Fibroblast of skin of right biceps (primary cell): ENCODE measurements around the gene MTFMT.
A peak's percentile ranks its signal among the peaks of the same experiment; 100 is the strongest.

Source experiments
- DNase-seq: peaks from one replicate; pipeline ENCODE4 v3.0.0-alpha.2; 2013

Gene MTFMT

DNA sequence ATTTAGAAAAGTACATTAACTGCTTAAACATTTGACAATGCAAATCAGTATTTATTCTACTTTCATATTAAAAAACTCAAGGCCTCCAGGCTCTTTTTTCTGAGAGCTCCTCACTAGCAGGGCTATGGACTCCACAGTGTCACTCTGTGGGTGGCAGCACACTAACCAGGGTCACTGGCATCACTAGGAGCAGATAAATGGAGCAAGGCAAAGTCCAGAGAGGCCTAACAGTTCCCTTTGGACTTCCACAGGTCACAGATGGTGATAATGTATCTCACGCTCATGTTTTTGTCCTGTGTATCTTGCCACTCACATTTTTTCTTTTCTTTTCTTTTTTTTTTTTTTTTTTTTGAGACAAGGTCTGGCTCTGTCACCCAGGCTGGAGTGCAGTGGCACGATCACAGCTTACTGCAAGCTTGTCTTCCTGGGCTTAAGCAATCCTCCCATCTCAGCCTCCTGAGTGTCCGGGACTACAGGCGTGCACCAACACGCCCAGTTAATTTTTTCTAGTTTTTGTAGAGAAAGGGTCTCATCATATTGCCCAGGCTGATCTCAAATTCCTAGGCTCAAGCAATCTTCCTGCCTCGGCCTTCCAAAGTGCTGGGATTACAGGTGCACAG, 47.5 kb downstream of the MTFMT start:
- no peak for DNase-seq

DNA sequence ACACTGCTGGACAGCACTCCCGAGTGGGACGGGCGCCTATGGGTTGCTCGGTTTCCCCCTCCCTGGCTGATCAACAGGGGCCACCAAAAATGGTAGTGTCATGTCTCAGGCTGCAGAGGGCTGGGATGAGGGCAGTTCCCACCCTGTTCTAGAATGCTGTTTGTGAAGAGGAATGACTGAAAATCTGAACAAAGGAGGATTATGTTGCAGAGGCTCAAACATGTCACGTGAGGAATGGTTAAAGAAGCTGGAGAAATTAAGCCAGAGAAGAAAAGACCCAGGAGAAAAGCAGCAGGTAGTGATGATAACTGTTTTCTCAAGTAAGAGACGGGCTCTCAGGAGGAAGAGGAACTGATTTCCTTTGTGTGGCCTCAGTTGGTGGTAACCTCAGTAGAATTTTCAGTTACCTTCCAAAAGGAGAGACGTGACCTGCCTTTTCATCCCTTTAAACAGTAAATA, 50.2 kb downstream of the MTFMT start:
- no peak for DNase-seq

DNA sequence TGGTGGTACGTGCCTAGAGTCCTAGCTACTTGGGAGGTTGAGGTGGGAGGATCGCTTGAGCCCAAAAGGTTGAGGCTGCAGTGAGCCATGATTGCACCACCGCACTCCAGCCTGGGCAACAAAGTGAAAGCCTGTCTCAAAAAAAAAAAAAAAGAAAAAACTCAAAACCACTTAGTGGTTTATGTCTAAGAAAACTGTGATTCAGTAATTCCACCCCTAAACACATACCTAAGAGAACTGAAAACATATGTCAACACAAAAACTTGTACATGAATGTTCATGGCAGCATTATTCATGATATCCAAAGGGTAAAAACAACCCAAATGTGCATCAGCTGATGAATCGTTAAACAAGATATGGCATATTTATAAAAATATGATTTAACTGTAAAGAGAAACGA, 54.0 kb downstream of the MTFMT start:
- peak; percentile 24 for DNase-seq

DNA sequence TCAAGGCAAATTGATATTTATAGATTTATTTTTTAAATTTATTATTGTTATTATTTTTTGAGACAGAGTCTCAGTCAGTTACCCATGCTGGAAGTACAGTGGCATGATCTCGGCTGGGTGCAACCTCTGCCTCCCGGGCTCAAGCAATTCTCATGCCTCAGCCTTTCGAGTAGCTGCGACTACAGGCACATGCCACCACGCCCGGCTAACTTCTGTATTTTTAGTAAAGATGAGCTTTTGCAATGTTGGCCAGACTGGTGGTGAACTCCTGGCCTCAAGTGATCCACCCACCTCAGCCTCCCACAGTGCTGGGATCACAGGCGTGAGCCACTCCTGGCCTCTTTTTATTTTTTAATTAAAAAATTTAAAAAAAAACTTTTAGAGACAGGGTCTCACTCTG, 58.7 kb downstream of the MTFMT start:
- no peak for DNase-seq

DNA sequence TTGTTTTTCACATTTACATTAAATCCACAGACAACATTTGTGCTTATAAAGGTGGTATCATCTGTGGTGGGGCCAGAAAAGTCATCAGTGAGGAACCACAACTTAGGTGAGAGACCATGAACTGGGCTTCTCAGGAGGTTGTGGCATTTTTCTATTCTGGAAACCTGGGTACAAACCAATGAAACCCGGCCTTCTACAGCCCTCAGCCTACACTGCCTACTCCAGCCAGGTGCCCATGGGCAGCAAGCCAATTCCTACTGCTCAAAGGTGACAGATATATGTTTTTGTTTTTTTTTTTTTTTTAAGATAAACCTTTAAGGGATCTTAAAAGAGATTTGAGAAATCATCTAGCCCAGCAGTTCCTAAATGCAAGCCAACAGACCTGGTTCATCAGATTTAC, 60.0 kb downstream of the MTFMT start:
- no peak for DNase-seq

DNA sequence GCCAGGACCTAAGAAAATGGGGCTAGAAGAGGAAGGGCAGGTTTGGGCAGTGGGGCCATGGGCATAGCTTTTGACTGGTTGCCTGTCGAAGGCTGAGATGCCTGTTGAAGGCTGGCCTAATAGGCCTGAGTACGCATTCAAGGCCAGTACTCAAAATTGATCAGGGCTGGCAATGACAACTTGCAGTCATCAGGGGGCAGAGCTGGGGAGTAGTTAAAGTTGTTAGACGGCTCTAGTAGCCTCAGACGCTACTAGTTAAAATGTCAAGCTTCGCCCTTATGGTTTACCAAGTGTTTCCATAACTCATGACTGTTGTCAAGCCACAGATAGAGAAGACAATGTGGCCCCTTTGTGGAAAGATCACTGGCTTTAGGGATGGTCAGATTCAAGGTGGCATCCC, 68.4 kb downstream of the MTFMT start:
- no peak for DNase-seq

DNA sequence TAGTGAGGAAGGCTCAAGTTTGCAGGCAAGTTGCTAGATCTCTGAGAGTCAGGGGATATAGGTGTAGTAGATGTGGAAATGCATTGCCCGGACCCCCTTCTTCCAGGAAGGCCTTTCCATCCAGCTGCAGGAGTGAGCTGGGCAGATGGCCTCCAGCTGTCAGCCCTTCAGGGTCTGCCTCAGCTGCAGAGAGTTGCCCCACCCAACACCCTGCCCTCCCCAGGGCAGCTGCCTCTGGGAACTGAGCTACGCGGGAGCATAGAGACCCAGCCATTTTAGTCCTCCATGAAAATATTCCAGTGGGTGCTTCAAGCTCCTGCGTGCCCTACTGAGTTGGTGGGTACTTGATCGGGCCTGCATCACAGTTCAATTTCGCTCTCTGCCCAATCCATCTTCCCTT, 69.3 kb downstream of the MTFMT start:
- DNase-seq, result no peak

DNA sequence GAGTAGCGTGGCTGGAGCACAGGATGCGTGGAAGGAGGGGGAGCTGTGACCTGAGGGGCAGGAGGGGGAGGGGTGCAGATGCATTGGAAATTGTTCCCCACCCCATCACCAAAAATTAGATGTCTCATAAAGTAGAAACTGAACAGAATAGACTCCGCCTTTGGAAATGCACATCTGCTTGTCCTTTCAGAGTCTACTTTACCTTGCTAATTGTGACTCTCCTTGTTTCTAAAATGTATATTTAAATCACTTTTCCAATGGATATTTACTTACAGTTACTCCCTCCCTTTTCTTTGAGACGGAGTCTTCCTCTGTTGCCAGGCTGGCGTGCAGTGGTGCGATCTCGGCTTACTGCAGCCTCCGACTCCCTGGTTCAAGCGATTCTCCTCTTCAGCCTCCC, 70.3 kb downstream of the MTFMT start:
- DNase-seq, result no peak

DNA sequence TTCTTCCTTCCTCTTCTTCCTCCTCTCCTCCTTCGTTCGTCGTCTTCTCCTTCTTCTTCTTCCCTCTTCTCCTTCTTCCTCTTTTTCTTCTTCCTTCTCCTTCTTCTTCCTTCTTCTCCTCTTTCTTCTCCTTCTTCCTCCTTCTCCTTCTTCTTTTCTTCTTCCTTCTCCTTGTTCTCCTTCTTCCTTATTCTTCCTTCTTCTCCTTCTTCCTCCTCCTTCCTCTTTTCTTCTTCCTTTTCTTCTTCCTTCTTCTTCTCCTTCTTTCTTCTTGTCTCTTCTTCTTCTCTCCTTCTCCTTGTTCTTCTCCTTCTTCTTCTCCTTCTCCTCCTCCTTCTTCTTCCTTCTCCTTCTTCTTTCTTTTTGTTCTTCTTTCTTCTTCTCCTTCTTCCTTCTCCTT, 75.0 kb downstream of the MTFMT start:
- no peak for DNase-seq

DNA sequence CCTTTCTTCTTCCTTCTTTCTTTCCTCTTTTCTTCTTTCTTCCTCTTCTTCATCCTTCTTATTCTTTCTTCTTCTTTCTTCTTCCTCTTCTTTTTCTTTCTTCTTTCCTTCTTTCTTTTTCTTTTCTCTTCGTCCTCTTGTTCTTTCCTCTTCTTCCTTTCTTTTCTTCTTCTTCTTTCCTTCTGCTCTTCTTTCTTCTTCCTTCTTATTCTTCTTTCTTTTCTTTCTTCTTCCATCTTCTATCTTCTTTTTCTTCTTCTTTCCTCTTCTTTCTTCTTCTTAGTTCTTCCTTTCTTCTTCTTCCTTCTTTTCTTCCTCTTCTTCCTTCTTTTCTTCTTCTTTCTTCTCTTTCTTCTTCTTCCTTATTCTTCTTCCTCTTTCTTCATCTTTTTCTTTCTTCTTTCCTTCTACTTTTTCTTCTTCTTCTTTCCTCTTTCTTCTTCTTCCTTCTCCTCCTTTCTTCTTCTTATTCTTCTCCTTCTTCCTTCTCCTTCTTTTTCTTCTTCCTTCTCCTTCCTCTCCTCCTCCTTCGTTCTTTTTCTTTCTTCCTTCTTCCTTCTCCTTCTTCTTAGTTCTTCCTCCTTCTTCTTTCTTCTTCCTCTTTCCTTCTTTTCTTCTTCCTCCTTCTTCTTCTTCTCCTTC, 77.5 kb downstream of the MTFMT start:
- DNase-seq, result no peak
